Erythroblast (primary cell): Measurements from ENCODE around the gene MRPL30.

Experiments used
- GATA1 ChIP-seq: IDR thresholded peaks from 2 replicates; pipeline ENCODE4 v1.6.1; 2011; ENCODE audit warnings: low read depth, mild to moderate bottlenecking, control low read depth, low read length, moderate library complexity
- POLR2A ChIP-seq: IDR thresholded peaks from 2 replicates; pipeline ENCODE4 v1.6.1; 2011; ENCODE audit warnings: mild to moderate bottlenecking, low read length

GRCh38 chr2:99187011-99187410 lies 6.0 kb downstream of the MRPL30 start:
- no peak for TF ChIP-seq POLR2A
- TF ChIP-seq GATA1 = no peak
